ENCODE measurements around the gene HCN3. TPM values are rescaled to one million over a fixed set of nuclear protein-coding genes. Genes with fewer than 3 reads are reported as not detected.

The HCN3 gene
- total and polyA plus RNA-seq, 2 of the 8 experiments (the other 6 are each of a cell fraction or from before 2014, with no cell fraction given): 6.4 to 7.3 TPM

GRCh38 chr1:155307247-155307740, 30.0 kb downstream of the HCN3 start:
- no peak overlapping the region for H2BK120ac ChIP-seq (replicated peaks; ENCODE audit: low read depth, low read length)
- peak overlapping the region; percentile 98; the same call in 1 of the 2 replicates for H2BK20ac ChIP-seq (ENCODE audit: low read length)
- H3K27ac ChIP-seq (ENCODE audit: low read depth, low read length): no peak overlapping the region
- no peaks in the 10 kb centered on the region for H3K9me3 ChIP-seq (ENCODE audit: insufficient read depth in 2 of 2, low read depth in 1 of 2, low read length in 1 of 2)
- peak overlapping the region; percentile 84 for H4K91ac ChIP-seq (replicated peaks; ENCODE audit: insufficient read length, low read length)
- H3K56ac ChIP-seq (replicated peaks; ENCODE audit: insufficient read length, low read depth, low read length): no peak overlapping the region
- CTCF ChIA-PET (ENCODE audit: partially characterized antibody): interaction anchor here (0.9 to 6.4 kb wide), 21 partner anchors 10 to 261 kb away, joined by 3 to 103 read pairs (median 6); partner anchors contain the start of genes CLK2, HCN3, RUSC1 and SCAMP3
- H4K8ac ChIP-seq (ENCODE audit: extremely low read depth, insufficient read depth, low read length): no peak overlapping the region
- no peak overlapping the region for H3K14ac ChIP-seq (ENCODE audit: insufficient read length)
- H3K4ac ChIP-seq (replicated peaks; ENCODE audit: insufficient read length, low read depth, low read length): no peak overlapping the region
- no peak overlapping the region for H3K9ac ChIP-seq (replicated peaks in 1 of 4; ENCODE audit: extremely low read depth in 1 of 4, low read depth in 3 of 4, low read length in 3 of 4)
- DNase-seq (ENCODE audit: low read depth in 1 of 2, low spot score in 2 of 2) (no peak), FAIRE-seq (no peak)
- peaks cover 8 to 30% of the 10 kb centered on the region in 2 experiments for H3K79me2 ChIP-seq (ENCODE audit: control insufficient read depth in 1 of 2, insufficient read depth in 2 of 2, low read length in 2 of 2)
- H3K4me3 ChIP-seq (ENCODE audit: extremely low read depth in 1 of 4, insufficient read depth in 2 of 4, low read depth in 3 of 4, low read length in 4 of 4): no peak overlapping the region
- H3K36me3 ChIP-seq (ENCODE audit: control insufficient read depth in 2 of 4, insufficient read depth in 4 of 4, low read length in 3 of 4): peaks cover 0 to 13% (median 8%) of the 10 kb centered on the region in 4 experiments; a peak in 5 of 8 replicates
- H2AFZ ChIP-seq (ENCODE audit: low read length): no peak overlapping the region
- H3K4me1 ChIP-seq (replicated peaks in 1 of 4; ENCODE audit: control insufficient read depth in 3 of 4, insufficient read depth in 4 of 4, low read length in 3 of 4): peaks cover 0 to 8% (median 4%) of the 10 kb centered on the region in 4 experiments; a peak in 6 of 7 replicates
- H3K79me1 ChIP-seq (ENCODE audit: low read depth, low read length): peaks cover 11% of the 10 kb centered on the region; the same call in 1 of the 2 replicates
- no peak overlapping the region for H3K23ac ChIP-seq (ENCODE audit: insufficient read length)
- H2BK12ac ChIP-seq (ENCODE audit: low read depth, low read length): peak overlapping the region; percentile 62; the same call in 1 of the 2 replicates
- H3K23me2 ChIP-seq (ENCODE audit: low read depth, low read length): peaks cover 9% of the 10 kb centered on the region
- 0 out of 2 replicates have a peak overlapping the region, but pooled peaks have one; percentile 98 for H2BK15ac ChIP-seq (ENCODE audit: low read length)
- no peak overlapping the region for H4K5ac ChIP-seq (ENCODE audit: insufficient read length, low read depth, low read length)
- H3K27me3 ChIP-seq (replicated peaks in 1 of 4; ENCODE audit: control insufficient read depth in 3 of 4, extremely low read depth in 1 of 4, insufficient read depth in 3 of 4, low read length in 3 of 4): no peaks in the 10 kb centered on the region; a peak in 1 of 7 replicates
- POLR2A ChIA-PET (ENCODE audit: partially characterized antibody): interaction anchor here (0.6 to 2.1 kb wide), 15 partner anchors 11 to 625 kb away, joined by 3 to 14 read pairs (median 5); partner anchors contain the start of genes CLK2, RUSC1, SCAMP3 and THBS3
- H3K4me2 ChIP-seq (ENCODE audit: insufficient read depth in 1 of 2, low read depth in 2 of 2, low read length in 2 of 2): peak overlapping the region in 1 of 2 experiments; percentile 83; a peak in 1 of 4 replicates
- 74% methylated on average over 6 of the region's 6 CpGs; no CpG with 5 or more reads in 1 of the 2 experiments for WGBS, 2 experiments (ENCODE audit: extremely low coverage in 1 of 2, insufficient coverage in 1 of 2, insufficient read length in 1 of 2, insufficient replicate concordance in 2 of 2, low coverage in 1 of 2, low lambda C conversion rate in 2 of 2, missing lambda C conversion rate in 1 of 2)
- 0 out of 2 replicates have a peak overlapping the region, but pooled peaks have one; percentile 33 for H2AK5ac ChIP-seq (ENCODE audit: low read depth, low read length)
- peaks cover under 1 to 10% of the 10 kb centered on the region in 2 experiments for H4K20me1 ChIP-seq (replicated peaks in 1 of 2; ENCODE audit: control insufficient read depth in 1 of 2, insufficient read depth in 2 of 2, low read length in 2 of 2)
- no peak overlapping the region for H3K18ac ChIP-seq (ENCODE audit: extremely low read depth, low read length)
- H2BK5ac ChIP-seq (ENCODE audit: low read depth, low read length): peak overlapping the region; percentile 86; the same call in 1 of the 2 replicates
- no peak for TF ChIP-seq CHD1 (IDR thresholded peaks at IDR 0.05; ENCODE audit: low read depth, low read length)
- TF ChIP-seq ATF2 (IDR thresholded peaks at IDR 0.05; ENCODE audit: low read length): no peak
- no peak for TF ChIP-seq PHF8 (conservative IDR thresholded peaks at IDR 0.05; ENCODE audit: low read depth, low read length)
- TF ChIP-seq YY1 (IDR thresholded peaks at IDR 0.05; ENCODE audit: low read depth, low read length): 0 out of 2 replicates have a peak, but pooled peaks have one; percentile 45
- no peak for TF ChIP-seq ATF3 (IDR thresholded peaks at IDR 0.05; ENCODE audit: insufficient read depth, low read depth, low read length)
- TF ChIP-seq RBBP5 (IDR thresholded peaks at IDR 0.05; ENCODE audit: borderline replicate concordance, low read depth, low read length): no peak
- TF ChIP-seq MAX (IDR thresholded peaks at IDR 0.05): no peak
- TF ChIP-seq SAP30 (IDR thresholded peaks at IDR 0.05; ENCODE audit: insufficient read depth, insufficient replicate concordance, low read length): no peak
- TF ChIP-seq KDM1A (IDR thresholded peaks at IDR 0.05; ENCODE audit: borderline replicate concordance, low read length): no peak

Data from H1 (cell line).